OCI-LY7 (cell line): Measurements from ENCODE around the gene CDH23. TPM values are rescaled to one million over a fixed set of nuclear protein-coding genes. Genes with fewer than 3 reads are reported as not detected.

ENCODE experiments used
- BruUV-seq: library from RNA; stranded (reverse); fragments of 400-500 nt; replicated peaks from 2 replicates; lab custom pipeline; 2021; lab: Mats Ljungman, UMichigan
- CTCF ChIA-PET: fragments of 300-600 bp; sonication (Branson Sonifier 250); formaldehyde crosslinking; loops from one replicate; lab custom pipeline; 2022; ENCODE audit warnings: antibody characterized with exemption; ENCODE audit not compliant: unreplicated experiment; lab: Charles Lee
- POLR2A ChIA-PET: fragments of 300-600 bp; sonication (Branson Sonifier 250); formaldehyde crosslinking; loops from one replicate; lab custom pipeline; 2022; ENCODE audit warnings: antibody characterized with exemption; lab: Charles Lee
- DNase-seq: peaks from one replicate; pipeline ENCODE4 v3.0.0-alpha.2; 2015; ENCODE audit warnings: low spot score
- H2AFZ ChIP-seq: fragments of 200-600 bp; sonication (generic), shearing (Covaris generic); 2 replicates; pipeline ENCODE4 v1.6.1; 2014; ENCODE audit warnings: mild to moderate bottlenecking, antibody characterized with exemption, low read length, moderate library complexity
- H3K27ac ChIP-seq: fragments of 200-600 bp; sonication (generic); 2 replicates; pipeline ENCODE4 v1.5.1; 2014; ENCODE audit warnings: mixed run types, low read depth, mild to moderate bottlenecking, moderate library complexity, low read length, inconsistent platforms; ENCODE audit not compliant: poor library complexity, severe bottlenecking
- H3K36me3 ChIP-seq: fragments of 200-600 bp; sonication (generic); 2 replicates; pipeline ENCODE4 v1.6.1; 2014; ENCODE audit warnings: mild to moderate bottlenecking, antibody characterized with exemption, low read length, moderate library complexity, mixed read lengths; ENCODE audit not compliant: insufficient read depth
- H3K4me1 ChIP-seq: fragments of 200-600 bp; sonication (generic); 2 replicates; pipeline ENCODE4 v1.5.1; 2014; ENCODE audit warnings: mild to moderate bottlenecking, low read length; ENCODE audit not compliant: insufficient read depth, poor library complexity, severe bottlenecking
- H3K4me2 ChIP-seq: fragments of 200-600 bp; sonication (generic); 2 replicates; pipeline ENCODE4 v1.6.1; 2014; ENCODE audit warnings: mild to moderate bottlenecking, low read length
- H3K4me3 ChIP-seq: fragments of 200-600 bp; sonication (generic); 2 replicates; pipeline ENCODE4 v1.5.1; 2014; ENCODE audit warnings: mild to moderate bottlenecking, low read depth, low read length; ENCODE audit not compliant: poor library complexity, severe bottlenecking
- H3K79me2 ChIP-seq: fragments of 200-600 bp; sonication (generic); 2 replicates; pipeline ENCODE4 v1.6.1; 2016; ENCODE audit warnings: low read depth, mild to moderate bottlenecking, low read length, moderate library complexity, mixed read lengths; ENCODE audit not compliant: insufficient read depth
- H3K9me2 ChIP-seq: fragments of 200-600 bp; sonication (generic); 2 replicates; pipeline ENCODE4 v1.6.1; 2016; ENCODE audit warnings: mild to moderate bottlenecking, low read length, mixed read lengths; ENCODE audit not compliant: insufficient read depth
- H3K9me3 ChIP-seq: fragments of 200-600 bp; sonication (generic); 2 replicates; pipeline ENCODE4 v1.6.1; 2014; ENCODE audit warnings: mild to moderate bottlenecking, mixed run types, low read length, mixed read lengths
- H4K20me1 ChIP-seq: fragments of 200-600 bp; sonication (generic); 2 replicates; pipeline ENCODE4 v1.6.1; 2014; ENCODE audit warnings: mild to moderate bottlenecking, antibody characterized with exemption, low read length, moderate library complexity, mixed read lengths; ENCODE audit not compliant: insufficient read depth
- CTCF ChIP-seq: fragments of 200-600 bp; sonication (generic); conservative IDR thresholded peaks from 2 replicates; pipeline ENCODE4 v1.5.1; 2014; ENCODE audit warnings: mild to moderate bottlenecking, antibody characterized with exemption, low read length, moderate library complexity, mixed read lengths
- EZH2phosphoT487 ChIP-seq: fragments of 200-600 bp; sonication (generic); IDR thresholded peaks from 2 replicates; pipeline ENCODE4 v1.6.1; 2018; ENCODE audit warnings: low read depth, borderline replicate concordance, mild to moderate bottlenecking, mixed run types, antibody characterized with exemption, low read length, moderate library complexity, mixed read lengths
- intact Hi-C: fragments of 100-400 bp; cut with micrococcal nuclease; formaldehyde crosslinking; loops from one replicate; pipeline ENCODE4 v1.10.0; 2022; ENCODE audit not compliant: unreplicated experiment
- total RNA-seq, 2 experiments: library from RNA; depleted of rRNA in 1 of 2; stranded (reverse); fragments of >200 nt in 1 of 2; shearing (Covaris generic) in 1 of 2; gene quantifications; 2 replicates each; pipeline ENCODE4 v1.2.3, GENCODE V29; 2014 to 2022

The CDH23 gene
- total RNA-seq, 2 experiments from 2014 or later = 0.92 to 9.9 TPM

DNA sequence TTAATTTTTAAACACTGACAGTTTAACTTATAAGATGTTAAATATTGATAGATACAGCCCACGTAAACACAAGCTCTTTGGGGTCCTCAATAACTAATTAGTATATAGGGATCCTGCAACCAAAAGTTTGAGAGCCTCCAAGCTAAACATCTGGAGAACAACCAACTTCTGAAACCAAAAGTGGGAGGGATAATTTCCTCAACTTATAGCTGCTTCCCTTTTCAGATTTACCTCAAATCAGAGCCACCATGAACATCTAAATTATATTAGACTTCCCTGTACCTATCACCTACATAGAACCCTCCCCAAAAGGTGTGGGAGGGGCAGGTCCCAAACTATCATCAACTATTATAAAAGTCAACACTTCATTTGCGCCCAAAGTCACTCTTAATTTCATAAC is 445.7 kb downstream of the CDH23 start:
- DNase-seq = peak; percentile 21
- no peak overlapping the region for H3K27ac ChIP-seq
- peaks cover 77% of the 10 kb centered on the region for H3K4me1 ChIP-seq
- peaks cover 98% of the 10 kb centered on the region for H3K79me2 ChIP-seq
- intact Hi-C loops = no loop called here
- H3K4me2 ChIP-seq = peak overlapping the region; percentile 34
- CTCF ChIA-PET = interaction anchor here (1.3 kb wide), 1 partner anchor 36 kb away, joined by 3 read pairs; no protein-coding TSS in a partner anchor
- no peak for TF ChIP-seq CTCF
- no peak for TF ChIP-seq EZH2phosphoT487
- peaks cover 14% of the 10 kb centered on the region for H3K36me3 ChIP-seq
- BruUV-seq = no TSS peak
- H4K20me1 ChIP-seq = peaks cover 30% of the 10 kb centered on the region
- POLR2A ChIA-PET = interaction anchor here (1.1 to 1.2 kb wide), 2 partner anchors 11 to 17 kb away, joined by 4 to 9 read pairs; no protein-coding TSS in a partner anchor
- H3K9me3 ChIP-seq = no peaks in the 10 kb centered on the region
- no peaks in the 10 kb centered on the region for H3K9me2 ChIP-seq
- H2AFZ ChIP-seq = no peak overlapping the region
- H3K4me3 ChIP-seq = no peak overlapping the region

GRCh38 chr10:71842856-71843686 is 446.4 kb downstream of the CDH23 start:
- DNase-seq = no peak
- H3K79me2 ChIP-seq = peaks cover 98% of the 10 kb centered on the region
- no peaks in the 10 kb centered on the region for H3K9me2 ChIP-seq
- H3K4me2 ChIP-seq = peak overlapping the region; percentile 34
- ChIA-PET POLR2A (interaction anchor here (0.6 to 1.8 kb wide), 4 partner anchors 10 to 387 kb away, joined by 3 to 9 read pairs (median 4); no protein-coding TSS in a partner anchor), CTCF (no interaction called here)
- H2AFZ ChIP-seq = no peak overlapping the region
- no peak overlapping the region for H3K27ac ChIP-seq
- intact Hi-C loops = no loop called here
- peaks cover 14% of the 10 kb centered on the region for H3K36me3 ChIP-seq
- H4K20me1 ChIP-seq = peaks cover 27% of the 10 kb centered on the region
- TF ChIP-seq CTCF (no peak), EZH2phosphoT487 (no peak)
- no peak overlapping the region for H3K4me3 ChIP-seq
- no peaks in the 10 kb centered on the region for H3K9me3 ChIP-seq
- peaks cover 75% of the 10 kb centered on the region for H3K4me1 ChIP-seq
- no TSS peak for BruUV-seq
